GM15510 (cell line): ENCODE data around the gene PRMT3.

Experiments used
- POLR2A ChIP-seq: IDR thresholded peaks from 3 replicates; pipeline ENCODE4 v1.6.1; 2011; ENCODE audit warnings: borderline replicate concordance; ENCODE audit not compliant: insufficient read length; ENCODE audit errors: extremely low read depth

PRMT3 gene

GRCh38 chr11:20464518-20464917, 77.0 kb downstream of the PRMT3 start:
- TF ChIP-seq POLR2A = no peak

DNA sequence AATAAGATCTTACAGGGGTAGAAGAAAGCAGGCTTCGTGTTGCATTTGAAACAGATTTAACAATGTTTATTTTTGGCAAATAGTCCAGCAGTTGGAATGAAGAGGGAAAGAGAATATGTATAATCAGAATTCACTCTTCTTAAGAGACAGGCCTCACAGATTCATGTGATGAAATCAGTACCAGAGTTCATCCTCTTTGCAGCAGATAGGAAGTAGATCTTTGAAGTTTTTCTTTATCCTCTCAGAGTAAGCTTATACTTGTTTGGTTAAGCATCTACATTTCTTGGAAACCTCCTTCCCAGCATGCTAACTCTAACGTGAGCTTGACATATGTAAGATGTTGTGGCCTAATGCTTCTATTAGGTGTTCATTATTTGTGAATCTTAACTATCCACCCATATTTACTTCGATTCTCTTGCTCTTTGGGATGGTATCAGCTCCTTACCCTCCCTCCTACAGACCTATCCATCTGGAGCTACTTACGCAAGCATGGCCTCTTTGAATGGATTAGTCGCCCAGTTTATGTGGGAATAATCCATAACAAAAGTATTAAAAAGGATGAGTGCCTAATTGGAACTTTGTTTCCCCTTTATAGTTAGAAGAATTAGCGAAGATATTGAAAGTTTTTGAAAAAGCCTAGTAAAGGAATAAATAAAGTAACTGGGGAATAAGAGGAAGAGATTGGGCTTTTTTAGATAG, 80.1 kb downstream of the PRMT3 start:
- TF ChIP-seq POLR2A = no peak

GRCh38 chr11:20470348-20470747, 82.8 kb downstream of the PRMT3 start:
- no peak for TF ChIP-seq POLR2A

GRCh38 chr11:20474176-20474881, 86.8 kb downstream of the PRMT3 start:
- TF ChIP-seq POLR2A = no peak

GRCh38 chr11:20474882-20475517, 87.5 kb downstream of the PRMT3 start:
- no peak for TF ChIP-seq POLR2A

- TF ChIP-seq POLR2A = no peak
These were observed 90.0 kb downstream of the PRMT3 start for GRCh38 chr11:20477418-20478090.

GRCh38 chr11:20479513-20479912, 92.0 kb downstream of the PRMT3 start:
- TF ChIP-seq POLR2A = no peak

GRCh38 chr11:20483931-20484330, 96.4 kb downstream of the PRMT3 start:
- no peak for TF ChIP-seq POLR2A

- no peak for TF ChIP-seq POLR2A
These were observed 100.8 kb downstream of the PRMT3 start for GRCh38 chr11:20488352-20488751.

- no peak for TF ChIP-seq POLR2A
These were observed 102.4 kb downstream of the PRMT3 start for GRCh38 chr11:20489948-20490347.

DNA sequence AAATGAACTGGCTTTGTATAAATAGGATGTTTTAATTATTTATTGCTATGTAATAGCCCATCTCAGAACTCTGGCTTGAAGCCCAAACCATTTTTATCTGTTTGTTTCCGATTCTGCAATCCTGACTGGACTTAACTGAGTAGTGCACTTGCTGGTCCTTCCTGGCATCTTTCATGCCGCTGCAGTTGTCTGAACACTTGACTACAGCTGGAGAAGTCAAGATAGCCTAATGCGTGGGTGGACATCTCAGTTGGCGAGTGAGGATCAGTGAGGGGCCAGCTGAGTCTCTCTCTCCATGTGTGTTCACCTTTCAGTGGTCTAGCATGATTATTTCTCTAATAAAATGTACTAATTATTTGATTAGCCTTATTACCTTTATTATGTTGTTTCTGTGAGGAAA, 105.8 kb downstream of the PRMT3 start:
- TF ChIP-seq POLR2A = no peak

DNA sequence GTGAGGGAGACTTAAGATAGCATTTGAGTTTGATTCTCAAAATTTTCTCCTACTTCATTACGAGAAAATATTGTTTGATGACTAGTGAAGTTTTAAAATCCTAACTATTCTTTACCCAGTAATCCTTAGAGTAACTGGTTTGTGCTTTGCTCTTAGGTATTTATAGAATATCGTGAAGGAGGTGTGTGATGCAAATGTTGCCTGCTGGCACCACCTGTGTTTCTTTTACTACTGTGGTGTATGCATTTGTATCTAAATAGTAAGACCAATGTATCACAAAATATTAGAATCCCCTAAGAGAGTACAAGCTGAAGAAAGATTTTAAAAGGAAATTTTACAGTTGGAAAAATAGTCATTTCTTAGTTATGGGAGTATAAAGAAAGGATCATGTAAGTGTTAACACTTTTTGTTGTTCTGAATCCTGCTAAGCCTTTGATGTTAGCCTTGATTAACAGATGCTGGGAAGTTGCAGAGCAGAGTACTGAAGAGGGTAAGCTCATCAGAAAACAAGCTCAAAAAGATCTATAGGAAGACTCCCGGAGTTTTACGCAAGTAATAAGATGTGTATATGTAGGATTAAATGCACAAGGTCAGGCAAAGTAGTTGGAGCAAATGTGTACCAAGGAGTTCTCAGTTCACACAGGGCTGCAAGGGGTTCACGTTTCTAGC, 109.7 kb downstream of the PRMT3 start:
- no peak for TF ChIP-seq POLR2A

- no peak for TF ChIP-seq POLR2A
These were observed 113.7 kb downstream of the PRMT3 start for GRCh38 chr11:20501252-20501651.

GRCh38 chr11:20501971-20502370, 114.5 kb downstream of the PRMT3 start:
- no peak for TF ChIP-seq POLR2A

DNA sequence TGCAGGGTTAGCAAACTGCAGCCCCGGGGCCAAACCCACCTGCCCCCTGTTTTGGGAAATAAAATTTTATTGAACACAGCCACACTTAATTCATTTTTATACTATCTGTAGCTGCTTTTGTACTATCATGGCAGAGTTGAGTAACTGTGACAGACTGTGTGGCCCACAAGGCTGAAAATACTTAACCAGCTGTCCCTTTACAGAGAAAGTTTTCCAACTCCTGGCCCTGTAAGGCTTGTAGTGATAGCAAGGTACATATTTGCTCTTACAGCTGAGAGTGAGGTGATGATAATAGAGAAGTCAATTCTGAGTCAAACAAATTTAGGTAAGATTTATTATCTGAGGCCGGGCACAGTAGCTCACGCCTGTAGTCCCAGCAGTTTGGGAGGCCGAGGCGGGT, 124.5 kb downstream of the PRMT3 start:
- TF ChIP-seq POLR2A = no peak
